HG02759 (cell line): Measurements from ENCODE around the gene ABHD17A.

Experiments
- ATAC-seq: cut with Tn5 transposase; IDR thresholded peaks from one replicate; pipeline ENCODE4 v1.9.1; 2021; ENCODE audit warnings: mild to moderate bottlenecking, moderate library complexity; ENCODE audit not compliant: unreplicated experiment

The ABHD17A gene

DNA sequence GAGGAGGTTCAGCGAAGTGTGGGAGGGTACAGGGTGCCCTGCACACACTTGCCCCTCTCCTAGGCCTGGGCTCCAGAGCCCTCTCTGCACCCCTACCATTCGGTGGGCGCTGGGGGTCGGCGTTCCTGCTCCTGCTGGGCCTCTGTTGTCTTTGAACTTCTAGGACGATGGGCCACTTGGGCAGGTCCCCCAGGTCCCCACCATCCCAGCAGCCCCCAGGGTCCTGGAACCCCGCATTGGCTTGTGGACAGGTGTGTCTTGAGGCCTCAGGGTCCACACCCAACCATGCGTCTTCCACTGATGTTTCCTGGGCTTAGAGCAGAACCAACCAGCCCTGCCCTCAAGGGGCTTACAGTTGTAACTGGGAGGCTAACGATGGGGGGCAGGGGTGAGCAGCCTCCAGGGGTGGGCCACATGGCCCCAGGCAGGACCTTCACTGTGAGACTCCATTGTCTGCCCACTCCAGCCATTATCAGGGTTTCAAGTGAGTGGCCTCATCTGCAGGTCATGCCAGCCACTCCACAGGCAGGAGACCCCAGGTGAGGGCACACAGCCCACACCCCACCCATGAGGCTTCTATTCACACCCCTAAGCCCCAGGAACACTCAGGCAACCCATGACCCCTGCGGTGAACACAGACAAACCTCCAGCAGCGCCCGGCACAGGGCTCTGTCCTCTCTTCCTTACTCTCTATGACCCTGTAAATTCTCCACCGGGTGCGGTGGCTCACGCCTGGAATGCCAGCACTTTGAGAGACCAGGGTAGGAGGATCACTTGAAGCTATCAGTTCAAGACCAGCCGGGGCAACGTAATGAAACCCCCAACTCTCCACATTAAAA, 19.9 kb downstream of the ABHD17A start:
- ATAC-seq, result no peak

DNA sequence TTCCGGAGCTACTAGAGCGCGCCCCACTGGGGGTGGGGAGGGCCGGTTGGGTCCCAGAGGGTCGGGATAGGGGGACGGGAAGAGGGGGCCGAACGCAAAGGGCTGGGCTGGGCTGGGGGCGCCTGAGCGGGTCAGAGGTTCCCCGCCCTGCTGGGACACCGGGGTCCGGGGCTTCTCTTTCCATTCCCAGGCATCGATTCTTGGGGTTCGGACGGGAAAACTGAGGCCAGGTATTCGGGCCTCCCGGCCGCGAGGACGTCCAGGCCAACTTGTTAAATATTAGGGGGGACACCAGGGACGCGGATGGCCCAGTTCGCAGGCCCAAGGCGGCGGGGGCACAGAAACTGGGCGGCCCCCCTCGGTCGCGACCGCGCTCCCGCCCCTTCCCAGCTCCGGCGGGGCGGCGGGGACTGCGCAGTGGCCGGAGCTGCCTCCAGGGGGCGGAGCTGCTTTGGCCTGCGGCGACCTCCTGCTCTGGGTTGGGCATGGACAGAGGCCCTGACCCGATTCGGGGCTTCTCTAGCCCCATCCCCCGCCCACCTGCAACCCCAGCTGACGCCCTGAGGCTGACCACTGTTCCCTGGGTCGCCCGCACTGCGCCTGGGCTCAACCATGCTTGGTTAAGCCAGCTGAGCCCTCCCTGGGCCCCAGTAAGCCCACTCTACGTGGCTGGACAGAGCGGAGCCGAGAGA, 20.7 kb downstream of the ABHD17A start:
- peak; percentile 34 for ATAC-seq

DNA sequence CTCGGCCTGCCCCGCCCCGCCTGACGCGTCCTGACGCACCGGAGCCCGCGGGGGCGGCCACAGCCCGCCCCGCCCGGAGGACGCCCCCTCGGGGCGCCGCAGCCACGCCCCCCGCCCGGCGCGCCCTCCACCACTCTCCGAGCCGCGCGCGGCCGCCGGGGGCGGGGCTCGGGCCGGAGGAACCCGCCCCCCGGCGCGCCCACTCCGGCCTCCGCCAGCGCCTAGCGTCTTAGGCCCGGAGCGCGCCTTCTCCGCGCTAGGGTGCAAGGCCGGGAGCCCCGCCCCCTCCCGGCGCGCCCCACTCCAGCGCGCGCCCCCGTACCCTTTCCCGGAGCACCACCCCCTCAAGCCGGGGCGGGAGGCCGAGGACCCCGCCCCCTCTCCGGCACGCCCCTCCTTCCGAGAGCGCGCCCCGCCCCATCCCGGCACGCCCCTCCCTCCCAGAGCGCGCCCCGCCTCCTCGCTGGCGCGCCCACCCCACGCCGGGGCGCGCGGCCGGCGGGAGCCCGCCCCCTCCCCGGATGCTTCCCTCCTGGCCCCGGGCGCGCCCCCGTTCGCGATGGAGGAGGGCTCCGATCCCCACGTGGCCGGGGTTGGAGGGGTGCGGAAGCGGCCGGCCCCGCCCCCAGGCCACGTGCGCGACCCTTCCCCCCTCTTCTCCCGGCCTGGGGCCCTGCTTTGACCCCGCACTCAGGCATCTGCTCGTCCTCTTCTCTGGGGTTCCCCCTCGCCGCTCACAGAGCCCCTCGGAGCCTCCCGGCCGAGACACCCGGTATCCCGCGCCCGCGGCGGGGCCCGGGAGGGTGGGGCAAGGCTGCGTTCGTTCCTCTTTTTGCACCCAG, 21.4 kb downstream of the ABHD17A start:
- peak; percentile 68 for ATAC-seq

DNA sequence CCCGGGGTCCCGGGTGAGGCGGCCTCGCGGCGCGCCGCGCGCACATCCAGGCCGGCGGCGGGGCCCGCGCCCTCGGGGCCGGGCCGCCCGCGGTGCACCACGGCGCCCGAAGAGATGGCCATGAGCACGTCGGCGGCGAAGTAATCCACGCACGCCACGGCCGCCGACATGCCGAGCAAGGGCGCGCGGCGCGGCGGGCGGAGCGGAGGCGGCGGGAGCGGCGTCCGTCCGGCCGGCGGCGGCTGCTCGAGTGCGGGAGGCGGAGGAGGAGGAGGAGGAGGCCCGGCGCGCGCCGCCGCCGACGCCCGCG, 22.0 kb downstream of the ABHD17A start, which contains the start of gene KLF16:
KLF16 (minus strand) TSS at position 252 of the 310 bp plus-strand sequence; CDS start at position 170, 82 bp downstream.
- ATAC-seq, result peak; percentile 1

DNA sequence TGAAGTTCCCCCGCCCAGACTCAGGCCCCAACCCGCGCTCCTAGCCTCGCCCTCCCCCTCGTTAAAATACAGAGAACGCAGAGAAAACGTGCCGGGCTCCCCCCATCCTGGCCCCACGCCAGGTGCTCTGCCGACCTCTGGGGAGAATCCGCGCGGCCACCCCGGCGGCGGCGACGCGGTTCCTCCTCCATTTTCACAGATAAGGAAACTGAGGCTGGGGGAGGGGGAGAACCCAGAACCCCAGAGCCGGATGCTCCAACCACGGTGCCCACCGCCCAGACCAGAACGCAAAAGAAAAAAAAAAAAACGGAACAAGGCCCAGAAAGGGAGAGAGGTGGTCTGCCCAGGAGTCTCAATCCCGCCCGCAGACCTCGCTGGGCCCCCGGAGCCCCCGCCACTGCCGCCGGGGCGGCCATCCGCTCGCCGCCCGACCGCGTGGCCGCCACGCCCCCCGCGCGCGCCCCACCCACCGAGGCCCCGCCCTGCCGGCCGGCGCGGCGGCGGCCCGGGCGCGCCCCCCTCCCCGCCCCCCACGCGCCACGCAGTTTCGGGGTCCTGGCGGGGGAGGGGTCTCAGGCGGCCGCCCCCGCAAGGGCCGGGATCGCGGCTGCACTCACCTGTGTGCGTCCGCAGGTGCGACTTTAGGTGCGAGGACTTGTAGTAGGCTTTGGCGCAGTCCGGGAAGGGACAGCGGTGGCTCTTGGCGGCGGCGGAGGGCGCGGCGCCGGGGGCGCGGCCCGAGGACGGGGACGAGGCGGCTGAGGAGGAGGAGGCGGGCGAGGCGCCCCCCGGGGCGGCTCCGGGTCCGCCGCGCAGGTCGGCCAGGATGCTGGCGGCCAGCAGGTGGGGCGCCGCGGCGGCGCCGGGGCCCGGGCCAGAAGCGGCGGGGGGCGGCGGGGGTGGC, 22.6 kb downstream of the ABHD17A start:
- peak; percentile 1 for ATAC-seq

DNA sequence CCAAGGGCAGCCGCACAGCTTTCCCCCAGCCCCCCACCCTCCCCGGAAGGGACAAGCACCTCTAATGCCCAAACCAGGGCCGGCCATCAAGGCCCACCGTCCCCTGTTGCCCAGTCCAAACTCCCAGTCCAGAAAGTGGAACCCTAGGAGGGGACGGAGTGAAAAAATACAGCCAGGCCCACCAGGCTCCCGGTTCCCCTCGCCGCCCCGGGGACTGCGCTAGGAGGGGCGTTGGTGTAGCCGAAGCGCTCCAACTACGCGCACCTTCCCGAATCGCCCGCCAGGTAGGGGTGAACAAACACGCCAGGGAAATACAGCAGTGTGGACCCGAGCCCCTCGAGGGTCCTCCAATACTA, 23.2 kb downstream of the ABHD17A start:
- ATAC-seq, result no peak

DNA sequence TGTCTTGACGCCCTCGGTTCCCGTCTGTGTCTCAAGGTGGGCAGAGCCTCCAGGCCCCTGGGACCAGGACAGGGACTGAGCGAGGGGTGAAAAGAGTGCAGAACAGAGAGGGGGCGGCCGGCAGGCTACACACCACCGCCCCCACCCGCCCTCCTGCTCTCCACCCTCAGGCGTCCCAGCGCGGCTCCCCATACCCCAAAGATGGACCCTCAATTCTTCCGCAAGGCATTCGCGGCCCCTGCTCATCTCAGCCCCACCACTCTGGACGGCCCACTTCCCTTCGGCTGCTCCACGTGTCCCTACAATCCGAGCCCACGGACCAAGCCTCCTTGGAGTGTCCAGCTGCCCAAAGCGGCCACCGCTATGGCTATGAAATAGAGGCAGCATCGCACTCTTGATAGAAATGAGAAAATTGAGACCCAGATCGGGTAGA, 23.7 kb downstream of the ABHD17A start:
- no peak for ATAC-seq

DNA sequence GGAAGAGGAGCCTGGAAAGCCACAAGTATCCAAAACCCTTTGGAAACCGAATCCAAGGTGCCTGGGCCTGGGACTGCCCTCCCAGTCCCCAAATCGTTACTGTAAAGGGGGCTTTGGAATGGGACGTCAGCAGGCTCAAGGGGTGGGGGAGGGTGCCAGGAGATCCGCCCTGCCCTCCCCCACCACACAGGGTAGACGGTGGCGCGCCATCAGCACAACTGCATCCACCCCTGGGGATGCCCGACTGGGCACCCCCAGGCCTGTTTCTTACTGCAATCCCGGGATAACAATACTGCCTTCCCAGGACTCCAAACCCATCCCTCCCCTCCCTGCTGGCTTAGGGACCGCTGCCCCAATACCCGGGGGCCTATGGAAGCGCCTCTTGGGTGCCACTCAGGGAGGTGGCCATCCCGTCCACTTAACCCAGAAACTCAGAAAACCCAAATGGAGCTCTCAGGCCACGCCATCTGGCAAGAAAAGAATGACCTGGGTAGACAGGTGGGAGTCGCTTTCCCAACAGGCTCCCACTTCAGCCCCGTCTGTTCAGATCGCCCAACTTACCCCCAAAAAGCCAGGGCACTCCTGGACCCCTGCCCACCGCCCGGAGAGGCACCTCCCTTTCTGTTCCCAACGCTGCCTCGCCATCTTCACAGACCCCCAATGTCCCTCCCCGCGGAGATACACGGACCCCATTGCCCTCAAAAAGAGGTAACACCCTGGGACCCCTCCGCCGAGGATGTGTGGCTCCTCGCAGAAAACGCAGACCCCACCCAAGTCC, 24.3 kb downstream of the ABHD17A start:
- no peak for ATAC-seq

DNA sequence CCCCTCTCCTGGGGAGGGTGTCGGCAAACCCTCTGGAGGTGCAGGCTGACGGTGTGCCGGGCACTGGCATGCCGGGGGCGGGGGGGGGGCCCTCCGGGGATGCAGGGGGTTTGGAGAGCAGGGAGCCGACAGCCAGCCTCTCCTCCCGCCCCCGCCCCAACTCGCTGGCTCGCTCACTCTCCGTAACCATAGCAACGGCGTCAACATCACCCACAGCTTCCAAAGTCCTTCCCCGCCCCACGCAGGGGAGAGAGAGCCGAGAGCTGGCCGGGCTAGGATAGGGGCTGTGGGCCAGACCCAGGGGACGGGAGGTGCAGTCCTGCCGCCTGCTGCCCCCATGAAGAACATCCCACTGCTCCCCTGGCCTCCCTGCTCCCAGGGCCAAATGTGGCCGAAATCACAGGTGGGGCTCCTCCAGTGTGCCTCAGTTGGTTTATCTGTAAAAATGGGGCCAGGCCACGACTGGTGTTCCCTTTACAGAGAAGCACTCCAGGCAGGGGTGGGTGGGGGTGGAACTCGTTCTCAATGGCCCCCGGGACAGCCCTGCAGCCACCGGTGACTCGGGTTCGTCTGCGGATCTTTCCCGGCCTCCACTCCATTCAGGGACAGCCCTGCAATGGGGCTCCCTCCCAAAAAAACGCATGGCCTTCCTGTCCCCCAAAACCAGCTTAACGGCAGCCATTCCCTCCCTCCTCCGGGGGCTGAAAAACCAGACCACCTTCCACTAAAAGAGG, 25.1 kb downstream of the ABHD17A start:
- no peak for ATAC-seq

DNA sequence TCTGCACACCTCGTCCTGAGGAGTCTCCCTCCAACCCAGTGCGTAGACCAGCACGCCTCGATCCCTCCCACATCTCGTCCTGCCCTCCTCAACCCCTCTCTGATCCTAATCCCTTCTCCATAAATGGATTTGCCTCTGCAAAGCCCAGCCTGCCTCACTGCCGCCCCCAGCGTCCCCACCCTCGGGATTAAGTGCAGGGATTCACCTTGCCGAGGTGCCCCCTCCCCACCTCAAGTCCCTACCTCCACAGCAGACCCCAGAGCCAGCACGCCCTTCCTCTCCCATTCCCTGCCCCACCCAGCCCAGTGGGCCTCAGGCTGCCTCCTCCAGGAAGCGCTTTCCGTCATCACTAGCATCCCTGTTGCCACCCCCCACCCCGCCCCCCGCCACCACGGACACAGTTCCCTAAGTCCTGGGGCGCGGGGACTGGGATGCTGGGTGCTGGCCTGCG, 25.9 kb downstream of the ABHD17A start:
- no peak for ATAC-seq

DNA sequence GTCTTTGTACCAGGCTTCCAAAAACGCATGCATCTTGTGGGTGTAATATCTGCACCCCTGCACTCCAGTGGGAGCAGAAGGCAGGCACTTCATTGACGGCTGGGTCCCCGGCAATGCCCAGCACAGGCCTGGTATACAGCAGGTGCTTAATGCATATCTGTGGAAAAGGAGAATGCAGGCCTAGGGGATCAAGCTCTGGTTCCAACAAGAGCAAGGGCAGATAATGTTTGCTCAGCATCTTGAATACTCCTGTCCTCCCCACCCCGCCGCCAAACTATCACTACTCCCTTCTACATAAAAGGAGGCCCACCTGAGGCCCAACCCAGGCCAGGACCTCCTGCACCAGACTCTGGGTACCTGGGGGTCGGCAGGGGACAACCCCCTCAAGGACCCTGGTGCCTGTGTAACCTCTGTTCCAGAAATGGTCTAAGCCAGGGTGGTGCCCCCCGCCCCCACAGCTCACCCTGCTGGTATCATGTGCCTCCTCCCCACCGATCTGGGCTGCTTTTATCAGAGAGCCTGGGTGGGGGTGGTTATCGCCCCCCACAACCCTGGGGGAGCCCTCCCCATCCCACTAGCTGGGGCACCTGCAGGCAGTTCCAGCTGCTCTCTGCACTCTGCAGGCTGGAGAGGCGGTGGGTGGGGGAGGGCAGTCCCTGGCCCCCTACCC, 26.7 kb downstream of the ABHD17A start:
- ATAC-seq, result no peak

DNA sequence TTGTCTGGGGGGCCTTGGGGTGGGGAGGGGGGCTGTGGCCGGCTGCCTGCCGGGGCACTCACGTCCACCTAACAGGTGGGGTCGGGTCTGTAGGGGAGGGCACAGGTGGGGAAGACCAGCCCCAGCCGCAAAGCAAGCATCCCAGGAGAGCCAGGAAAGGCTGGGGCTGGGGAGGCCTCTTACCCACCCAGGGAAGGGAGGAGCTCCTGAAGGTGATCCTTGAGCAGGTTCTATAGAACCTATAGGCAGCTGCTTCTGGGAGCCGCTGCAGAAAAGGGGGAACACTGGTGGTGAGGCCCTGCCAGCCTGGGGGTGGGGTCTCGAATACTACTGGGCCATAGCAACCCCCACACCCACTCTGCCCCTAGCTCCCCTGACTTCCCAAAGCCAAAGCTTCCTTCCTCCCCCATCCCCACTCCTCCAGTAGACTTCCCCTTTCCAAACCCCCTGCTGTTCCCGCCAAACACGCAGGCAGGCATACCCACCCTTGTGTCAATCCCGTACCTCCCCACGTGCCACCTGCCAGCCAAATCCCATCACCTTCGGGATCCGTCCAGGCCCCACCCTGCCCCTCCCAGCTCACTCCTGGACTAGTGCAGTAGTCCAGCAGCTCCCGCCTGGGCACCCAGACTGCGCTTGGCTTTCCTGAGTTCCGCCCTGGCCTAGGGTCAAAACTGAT, 27.5 kb downstream of the ABHD17A start:
- no peak for ATAC-seq

DNA sequence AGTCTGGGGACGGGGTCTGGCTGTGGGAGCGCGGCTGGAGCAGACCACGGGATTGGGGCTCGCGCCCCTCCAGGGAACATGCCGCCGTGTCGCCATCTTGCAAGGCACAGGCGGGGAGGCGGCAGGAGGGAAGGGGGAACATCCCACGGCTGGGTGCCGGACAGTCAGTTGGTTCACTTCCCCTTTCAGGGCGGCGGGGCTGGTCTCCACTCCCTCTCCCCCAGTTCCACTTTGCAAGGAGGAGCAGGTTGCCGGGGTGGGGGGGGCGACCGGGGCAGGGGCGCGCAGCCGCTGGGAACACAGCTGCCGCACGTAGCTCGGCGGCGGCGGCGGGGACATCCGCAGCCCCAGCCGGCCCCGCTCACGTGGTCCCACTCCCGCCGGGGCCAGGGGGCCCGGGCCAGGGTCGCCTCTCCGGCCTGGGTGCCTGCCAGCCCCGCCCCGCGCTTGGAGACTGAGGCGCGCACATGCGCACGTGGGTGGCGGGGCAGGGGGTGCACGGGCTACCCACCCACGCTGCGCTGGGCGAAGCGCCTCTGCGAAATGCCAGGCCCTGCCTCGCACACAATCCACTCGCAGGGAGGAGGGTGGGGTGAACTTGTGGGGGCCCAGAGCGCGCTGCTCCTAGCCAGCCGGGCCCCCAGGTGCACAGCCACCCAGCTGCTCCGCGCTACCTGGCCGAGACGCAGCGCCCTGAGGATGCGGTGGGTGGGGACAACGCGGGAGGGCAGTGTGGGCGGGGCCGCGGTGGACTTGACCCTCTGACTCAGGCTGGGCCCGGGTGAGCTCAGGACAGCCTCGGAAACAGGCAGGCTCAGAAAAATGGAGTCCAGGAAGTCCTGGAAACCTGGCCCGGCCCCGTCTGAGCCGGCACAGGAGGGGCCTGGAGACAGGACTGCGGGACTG, 28.3 kb downstream of the ABHD17A start:
- ATAC-seq, result peak; percentile 34

DNA sequence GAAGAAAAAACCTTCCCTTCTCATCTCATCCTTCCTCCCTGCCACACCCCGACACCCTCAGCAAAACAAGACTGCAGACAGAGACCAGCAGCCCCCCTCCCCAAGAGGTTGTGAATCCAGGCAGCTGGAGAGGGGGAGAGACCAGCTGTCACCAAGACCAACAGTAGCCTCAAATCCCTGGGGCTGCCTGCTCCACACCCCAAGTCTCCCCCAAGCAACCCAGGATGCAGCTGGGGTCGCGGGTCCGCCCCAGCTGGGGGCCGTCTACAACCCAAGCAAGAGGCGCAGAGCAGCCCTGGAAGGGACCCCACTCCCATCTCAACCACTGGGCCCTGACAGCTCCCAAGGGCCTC, 29.0 kb downstream of the ABHD17A start:
- peak; percentile 3 for ATAC-seq

DNA sequence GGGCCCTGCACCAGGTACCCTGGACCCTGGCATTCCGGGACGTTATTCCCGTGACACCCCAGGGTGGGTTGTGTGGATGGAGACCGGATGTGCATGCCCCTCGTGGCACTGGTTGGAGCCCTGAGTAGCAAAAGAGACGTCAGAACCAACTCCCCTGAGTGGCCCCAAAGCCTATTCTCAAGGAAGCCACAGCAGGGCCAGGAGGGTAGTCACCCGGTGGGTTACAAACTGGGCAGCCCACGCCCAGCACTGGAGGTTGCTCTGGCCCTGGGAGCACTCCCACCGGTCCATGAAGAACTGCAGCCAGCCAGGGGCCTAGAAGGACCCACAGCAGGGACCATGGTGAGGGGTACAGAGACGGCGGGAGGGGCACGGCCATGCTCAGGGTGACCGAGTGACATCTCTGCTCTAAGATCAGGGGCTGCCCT, 29.5 kb downstream of the ABHD17A start:
- no peak for ATAC-seq

DNA sequence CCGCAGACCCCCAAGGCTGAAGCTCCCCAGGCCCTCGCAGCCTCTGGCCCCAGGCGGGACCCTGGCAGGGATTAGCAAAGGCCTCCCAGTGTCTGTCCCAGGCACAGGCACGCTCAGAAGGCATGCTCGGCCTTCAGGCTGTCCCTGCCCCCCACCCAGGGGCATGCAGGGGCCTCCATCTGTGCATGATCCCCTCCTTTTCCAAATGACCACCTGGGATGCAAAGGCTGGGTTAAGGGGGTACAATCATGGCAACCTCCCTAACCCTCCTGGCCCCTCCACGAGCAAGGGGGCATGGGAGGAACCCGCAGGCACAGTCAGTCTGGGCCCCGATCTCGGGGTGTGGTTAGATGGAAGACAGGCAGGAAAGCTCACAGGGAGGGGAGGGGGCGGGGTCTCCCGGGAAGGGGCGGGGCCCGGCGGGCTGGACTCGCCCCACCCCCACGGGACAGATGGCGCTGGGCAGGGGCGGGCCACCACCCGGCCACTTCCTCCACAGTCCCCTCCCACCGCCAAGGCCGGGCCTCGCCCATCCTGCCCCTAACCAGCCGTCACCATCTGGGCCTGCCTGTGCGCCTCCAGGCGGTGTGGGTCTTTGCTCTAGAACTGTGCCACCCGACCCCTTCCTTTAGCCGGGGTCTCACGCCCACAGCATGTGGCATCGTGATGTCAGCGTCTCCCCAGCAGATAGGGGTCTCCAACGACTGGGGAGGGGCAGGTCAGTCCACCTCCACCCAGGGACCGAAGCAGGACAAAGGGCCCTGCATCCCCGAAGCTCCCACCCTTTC, 30.1 kb downstream of the ABHD17A start:
- ATAC-seq, result peak; percentile 60
